ENCODE results near the gene MAGI1. TPM values are rescaled to one million over a fixed set of nuclear protein-coding genes. Genes with fewer than 3 reads are reported as not detected.
"Not testable (repeated sequence)": the region's sequence is repeated elsewhere in the genome, so short reads cannot be mapped to it uniquely, and the experiment has no call there.

MAGI1 gene
- polyA plus RNA-seq, 1 experiment = 14.2 TPM

DNA sequence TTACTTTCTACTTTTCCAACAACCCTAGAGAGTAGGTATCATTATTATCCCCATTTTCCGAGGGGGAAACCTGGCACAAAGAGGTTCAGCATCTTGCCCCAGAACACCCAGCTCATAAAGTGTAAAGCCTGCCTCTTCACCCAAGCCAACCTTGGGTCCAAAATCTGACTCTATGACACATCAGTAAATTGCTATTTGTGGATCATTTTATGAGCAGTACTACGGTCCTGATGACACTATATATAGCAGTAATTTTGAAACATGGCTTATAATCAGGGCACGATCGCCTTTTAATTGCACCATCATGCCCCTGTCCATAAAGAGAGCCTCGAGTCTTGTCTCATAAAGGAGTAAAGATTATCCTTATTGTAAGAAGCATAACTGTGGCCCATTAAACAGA is 9.7 kb downstream of the MAGI1 start:
- H3K27me3 ChIP-seq (ENCODE audit: control insufficient read depth, insufficient read depth, low read length) = no peaks in the 10 kb centered on the region
- ChIA-PET POLR2A (interaction anchor here (0.6 kb wide), 1 partner anchor 50 kb away, joined by 3 read pairs; no protein-coding TSS in a partner anchor), CTCF (interaction anchor here (0.8 kb wide), 1 partner anchor 110 kb away, joined by 3 read pairs; no protein-coding TSS in a partner anchor)
- H3K27ac ChIP-seq (ENCODE audit: low read depth, low read length) = no peak overlapping the region
- TF ChIP-seq, protein P1, sequence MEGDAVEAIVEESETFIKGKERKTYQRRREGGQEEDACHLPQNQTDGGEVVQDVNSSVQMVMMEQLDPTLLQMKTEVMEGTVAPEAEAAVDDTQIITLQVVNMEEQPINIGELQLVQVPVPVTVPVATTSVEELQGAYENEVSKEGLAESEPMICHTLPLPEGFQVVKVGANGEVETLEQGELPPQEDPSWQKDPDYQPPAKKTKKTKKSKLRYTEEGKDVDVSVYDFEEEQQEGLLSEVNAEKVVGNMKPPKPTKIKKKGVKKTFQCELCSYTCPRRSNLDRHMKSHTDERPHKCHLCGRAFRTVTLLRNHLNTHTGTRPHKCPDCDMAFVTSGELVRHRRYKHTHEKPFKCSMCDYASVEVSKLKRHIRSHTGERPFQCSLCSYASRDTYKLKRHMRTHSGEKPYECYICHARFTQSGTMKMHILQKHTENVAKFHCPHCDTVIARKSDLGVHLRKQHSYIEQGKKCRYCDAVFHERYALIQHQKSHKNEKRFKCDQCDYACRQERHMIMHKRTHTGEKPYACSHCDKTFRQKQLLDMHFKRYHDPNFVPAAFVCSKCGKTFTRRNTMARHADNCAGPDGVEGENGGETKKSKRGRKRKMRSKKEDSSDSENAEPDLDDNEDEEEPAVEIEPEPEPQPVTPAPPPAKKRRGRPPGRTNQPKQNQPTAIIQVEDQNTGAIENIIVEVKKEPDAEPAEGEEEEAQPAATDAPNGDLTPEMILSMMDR (IDR thresholded peaks at IDR 0.05; ENCODE audit: low read depth, low read length) = no peak
- no peak for DNase-seq (ENCODE audit: low read depth, low spot score)
- no peak overlapping the region for H3K4me3 ChIP-seq (ENCODE audit: low read depth, low read length)
- H3K9me3 ChIP-seq (ENCODE audit: control insufficient read depth, insufficient read depth, low read length) = no peaks in the 10 kb centered on the region

DNA sequence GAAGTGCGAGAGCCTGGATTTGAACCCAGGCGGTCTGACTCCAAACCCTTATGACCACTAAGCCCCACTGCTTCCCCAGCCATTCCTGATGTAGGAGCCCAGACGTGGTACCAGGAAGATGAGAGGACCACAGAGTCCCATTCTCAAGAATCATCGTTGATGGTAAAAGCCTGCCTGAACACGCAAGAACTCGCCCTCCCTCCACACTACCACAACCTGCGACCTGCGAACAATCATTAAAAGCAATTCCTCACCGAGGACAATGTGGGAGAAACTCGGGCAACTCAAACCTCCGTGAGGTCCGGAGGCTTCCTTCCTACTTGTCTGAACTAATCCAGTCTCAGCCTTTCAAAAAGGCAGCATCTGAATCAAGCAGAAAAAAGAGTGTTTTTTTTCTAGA is 10.3 kb downstream of the MAGI1 start:
- Histone ChIP-seq H3K27ac (ENCODE audit: low read depth, low read length) (no peak overlapping the region), H3K27me3 (ENCODE audit: control insufficient read depth, insufficient read depth, low read length) (no peaks in the 10 kb centered on the region), H3K4me3 (ENCODE audit: low read depth, low read length) (no peak overlapping the region), H3K9me3 (ENCODE audit: control insufficient read depth, insufficient read depth, low read length) (no peaks in the 10 kb centered on the region)
- TF ChIP-seq, protein P1 (IDR thresholded peaks at IDR 0.05; ENCODE audit: low read depth, low read length) = no peak
- ChIA-PET CTCF (interaction anchor here (0.7 to 0.8 kb wide), 2 partner anchors 111 to 589 kb away, joined by 3 to 4 read pairs; no protein-coding TSS in a partner anchor), POLR2A (interaction anchor here (0.6 kb wide), 1 partner anchor 50 kb away, joined by 3 read pairs; no protein-coding TSS in a partner anchor)
- DNase-seq (ENCODE audit: low read depth, low spot score) = no peak

DNA sequence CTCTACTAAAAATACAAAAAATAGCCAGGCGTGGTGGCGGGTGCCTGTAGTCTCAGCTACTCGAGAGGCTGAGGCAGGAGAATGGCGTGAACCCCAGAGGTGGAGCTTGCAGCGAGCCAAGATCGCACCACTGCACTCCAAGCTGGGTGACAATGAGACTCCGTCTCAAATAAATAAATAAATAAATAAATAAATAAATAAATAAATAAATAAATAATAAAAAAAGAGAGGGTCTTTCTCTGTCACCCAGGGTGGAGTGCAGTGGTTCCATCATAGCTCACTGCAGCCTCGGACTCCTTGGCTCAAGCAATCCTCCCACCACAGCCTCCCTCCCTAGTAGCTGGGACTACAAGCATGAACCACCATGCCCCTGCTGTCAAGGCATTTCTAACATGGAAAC is 11.6 kb downstream of the MAGI1 start:
- H3K9me3 ChIP-seq (ENCODE audit: control insufficient read depth, insufficient read depth, low read length); CTCF ChIA-PET; DNase-seq (ENCODE audit: low read depth, low spot score); H3K27ac ChIP-seq (ENCODE audit: low read depth, low read length); POLR2A ChIA-PET; H3K27me3 ChIP-seq (ENCODE audit: control insufficient read depth, insufficient read depth, low read length); H3K4me3 ChIP-seq (ENCODE audit: low read depth, low read length): not testable (repeated sequence)

DNA sequence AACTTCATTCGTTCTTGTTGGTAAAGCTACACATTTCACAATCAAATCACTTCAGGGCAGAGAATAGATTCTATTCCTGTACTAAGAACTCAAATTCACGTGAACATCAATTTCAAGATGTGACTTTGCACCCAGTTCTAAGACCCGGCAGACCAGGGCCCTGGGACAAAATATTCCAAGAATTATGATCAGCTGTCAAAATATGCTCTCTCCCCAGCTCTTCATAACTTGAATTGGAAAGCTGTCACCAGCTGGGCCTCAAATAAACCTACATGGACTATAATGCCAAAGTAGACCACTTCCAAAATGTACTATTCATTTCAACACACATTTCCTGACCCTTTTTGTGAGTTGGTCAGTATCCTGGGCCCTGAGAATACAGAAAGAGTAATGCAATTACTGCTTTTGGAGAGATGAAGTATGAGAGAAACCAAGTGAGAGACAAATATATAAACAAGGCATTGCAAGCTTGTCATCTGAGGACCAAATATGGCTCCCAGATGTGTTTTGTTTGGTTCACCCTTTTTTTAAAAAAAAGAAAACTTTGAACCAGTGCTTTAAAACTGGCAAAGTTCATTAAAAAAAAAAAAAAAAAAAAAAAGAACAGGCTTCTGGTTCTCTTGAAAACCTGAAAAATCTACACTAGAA is 14.9 kb downstream of the MAGI1 start:
- H3K4me3 ChIP-seq (ENCODE audit: low read depth, low read length) = no peak overlapping the region
- TF ChIP-seq, protein P1 (IDR thresholded peaks at IDR 0.05; ENCODE audit: low read depth, low read length) = no peak
- H3K9me3 ChIP-seq (ENCODE audit: control insufficient read depth, insufficient read depth, low read length) = no peaks in the 10 kb centered on the region
- no peak overlapping the region for H3K27ac ChIP-seq (ENCODE audit: low read depth, low read length)
- ChIA-PET CTCF (interaction anchor here (0.5 to 0.6 kb wide), 2 partner anchors 113 to 192 kb away, joined by 3 to 4 read pairs; no protein-coding TSS in a partner anchor), POLR2A (no interaction called here)
- no peak for DNase-seq (ENCODE audit: low read depth, low spot score)
- H3K27me3 ChIP-seq (ENCODE audit: control insufficient read depth, insufficient read depth, low read length) = no peaks in the 10 kb centered on the region

DNA sequence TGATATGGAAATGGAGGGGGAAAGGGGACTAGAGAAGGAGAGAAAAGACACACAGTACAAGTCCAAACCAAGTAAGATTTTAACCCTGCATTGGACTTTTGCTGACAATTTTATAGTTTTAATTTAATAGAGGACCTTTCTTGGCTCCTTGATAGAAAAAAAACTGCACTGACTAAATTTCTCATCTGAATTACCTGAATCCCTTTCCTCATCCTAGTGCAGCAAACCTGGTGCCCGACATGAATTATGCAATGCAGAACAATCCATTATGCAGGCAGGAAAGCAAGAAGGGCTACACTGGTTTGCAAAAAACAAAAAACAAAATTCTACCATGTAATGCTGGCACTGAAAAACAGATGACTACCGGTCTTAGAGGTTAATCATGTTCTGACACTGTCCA is 15.5 kb downstream of the MAGI1 start:
- CTCF ChIA-PET = interaction anchor here (0.5 kb wide), 1 partner anchor 114 kb away, joined by 4 read pairs; no protein-coding TSS in a partner anchor
- DNase-seq (ENCODE audit: low read depth, low spot score) = no peak
- Histone ChIP-seq H3K27ac (ENCODE audit: low read depth, low read length) (no peak overlapping the region), H3K9me3 (ENCODE audit: control insufficient read depth, insufficient read depth, low read length) (no peaks in the 10 kb centered on the region), H3K27me3 (ENCODE audit: control insufficient read depth, insufficient read depth, low read length) (no peaks in the 10 kb centered on the region), H3K4me3 (ENCODE audit: low read depth, low read length) (no peak overlapping the region)
- TF ChIP-seq, protein P1 (IDR thresholded peaks at IDR 0.05; ENCODE audit: low read depth, low read length) = no peak
- POLR2A ChIA-PET = no interaction called here
